ENCODE results near the gene CBLB.

- TF ChIP-seq, protein P1, sequence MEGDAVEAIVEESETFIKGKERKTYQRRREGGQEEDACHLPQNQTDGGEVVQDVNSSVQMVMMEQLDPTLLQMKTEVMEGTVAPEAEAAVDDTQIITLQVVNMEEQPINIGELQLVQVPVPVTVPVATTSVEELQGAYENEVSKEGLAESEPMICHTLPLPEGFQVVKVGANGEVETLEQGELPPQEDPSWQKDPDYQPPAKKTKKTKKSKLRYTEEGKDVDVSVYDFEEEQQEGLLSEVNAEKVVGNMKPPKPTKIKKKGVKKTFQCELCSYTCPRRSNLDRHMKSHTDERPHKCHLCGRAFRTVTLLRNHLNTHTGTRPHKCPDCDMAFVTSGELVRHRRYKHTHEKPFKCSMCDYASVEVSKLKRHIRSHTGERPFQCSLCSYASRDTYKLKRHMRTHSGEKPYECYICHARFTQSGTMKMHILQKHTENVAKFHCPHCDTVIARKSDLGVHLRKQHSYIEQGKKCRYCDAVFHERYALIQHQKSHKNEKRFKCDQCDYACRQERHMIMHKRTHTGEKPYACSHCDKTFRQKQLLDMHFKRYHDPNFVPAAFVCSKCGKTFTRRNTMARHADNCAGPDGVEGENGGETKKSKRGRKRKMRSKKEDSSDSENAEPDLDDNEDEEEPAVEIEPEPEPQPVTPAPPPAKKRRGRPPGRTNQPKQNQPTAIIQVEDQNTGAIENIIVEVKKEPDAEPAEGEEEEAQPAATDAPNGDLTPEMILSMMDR (IDR thresholded peaks at IDR 0.05): no peak
- TF ChIP-seq POLR2A (IDR thresholded peaks at IDR 0.05): no peak
Measured at GRCh38 chr3:105877336-105877910, 8.6 kb upstream of the CBLB start.

Measured in right lobe of liver (tissue), 4 donors.